Liver (tissue), 9 donors: ENCODE data around the gene SLC66A2. TPM values are rescaled to one million over a fixed set of nuclear protein-coding genes. Genes with fewer than 3 reads are reported as not detected.

Experiments used
- DNase-seq: peaks from one replicate; pipeline ENCODE4 v3.0.0-alpha.2; 2017; ENCODE audit warnings: low spot score
- H3K27ac ChIP-seq, 2 donors: one replicate each; pipeline ENCODE4 v1.7.0; 2013; ENCODE audit warnings: inconsistent platforms in 2 of 2, low read length in 2 of 2, control low read depth in 1 of 2, low read depth in 1 of 2, mild to moderate bottlenecking in 1 of 2
- H3K27me3 ChIP-seq, 4 donors: one replicate each; pipeline versions ENCODE4 v1.6.1 to v1.7.0; 2013; ENCODE audit warnings: low read length in 3 of 4, inconsistent platforms in 1 of 4, mild to moderate bottlenecking in 1 of 4, moderate library complexity in 1 of 4; ENCODE audit not compliant: control insufficient read depth in 4 of 4, insufficient read depth in 4 of 4
- H3K36me3 ChIP-seq, 4 donors: one replicate each; pipeline versions ENCODE4 v1.6.1 to v1.7.0; 2013; ENCODE audit warnings: low read length in 3 of 4, mild to moderate bottlenecking in 3 of 4, low read depth in 1 of 4, moderate library complexity in 1 of 4; ENCODE audit not compliant: control insufficient read depth in 4 of 4, insufficient read depth in 3 of 4
- H3K4me1 ChIP-seq, 4 donors: one replicate each; pipeline versions ENCODE4 v1.6.1 to v1.7.0; 2013; ENCODE audit warnings: low read length in 3 of 4, mild to moderate bottlenecking in 3 of 4, moderate library complexity in 1 of 4; ENCODE audit not compliant: control insufficient read depth in 4 of 4, insufficient read depth in 4 of 4
- H3K4me3 ChIP-seq, 3 donors: one replicate each; pipeline versions ENCODE4 v1.6.1 to v1.7.0; 2013; ENCODE audit warnings: low read length in 3 of 3, control low read depth in 1 of 3, low read depth in 1 of 3, mild to moderate bottlenecking in 1 of 3
- H3K9ac ChIP-seq, 2 donors: one replicate each; pipeline ENCODE4 v1.7.0; 2013; ENCODE audit warnings: low read length in 2 of 2, mild to moderate bottlenecking in 2 of 2, moderate library complexity in 2 of 2, control low read depth in 1 of 2, low read depth in 1 of 2
- H3K9me3 ChIP-seq, 4 donors: one replicate each; pipeline versions ENCODE4 v1.6.1 to v1.7.0; 2013; ENCODE audit warnings: low read length in 3 of 4; ENCODE audit not compliant: control insufficient read depth in 4 of 4
- CTCF ChIP-seq: fragments of 150-350 bp; IDR thresholded peaks from 2 replicates; pipeline ENCODE4 v1.5.1; 2017; ENCODE audit warnings: improper control_type of control experiment, low read depth, low read length; ENCODE audit not compliant: missing input control
- EGR1 ChIP-seq, 2 donors: IDR thresholded peaks; 2 replicates each; pipeline ENCODE4 v1.6.1; 2016 to 2018; ENCODE audit warnings: antibody characterized with exemption in 2 of 2, low read depth in 2 of 2
- FOXA2 ChIP-seq: IDR thresholded peaks from 2 replicates; pipeline ENCODE4 v1.6.1; 2016; ENCODE audit warnings: antibody characterized with exemption
- GABPA ChIP-seq, 2 donors: IDR thresholded peaks in 1 of 2; conservative IDR thresholded peaks in 1 of 2; 2 replicates each; pipeline ENCODE4 v1.6.1; 2016; ENCODE audit warnings: antibody characterized with exemption in 2 of 2, mild to moderate bottlenecking in 1 of 2, moderate library complexity in 1 of 2
- HNF4A ChIP-seq, 2 donors: conservative IDR thresholded peaks; 2 replicates each; pipeline ENCODE4 v1.6.1; 2016; ENCODE audit warnings: antibody characterized with exemption in 2 of 2, mild to moderate bottlenecking in 2 of 2
- HNF4G ChIP-seq: IDR thresholded peaks from 2 replicates; pipeline ENCODE4 v1.6.1; 2016; ENCODE audit warnings: antibody characterized with exemption
- JUND ChIP-seq, 2 donors: IDR thresholded peaks; 2 replicates each; pipeline ENCODE4 v1.6.1; 2016; ENCODE audit warnings: antibody characterized with exemption in 2 of 2
- NR2F2 ChIP-seq: IDR thresholded peaks from 2 replicates; pipeline ENCODE4 v1.6.1; 2016; ENCODE audit warnings: antibody characterized with exemption
- RAD21 ChIP-seq, 2 donors: IDR thresholded peaks; 2 replicates each; pipeline ENCODE4 v1.6.1; 2016; ENCODE audit warnings: antibody characterized with exemption in 2 of 2, mild to moderate bottlenecking in 2 of 2
- RXRA ChIP-seq, 2 donors: IDR thresholded peaks; 2 replicates each; pipeline ENCODE4 v1.6.1; 2017 to 2018; ENCODE audit warnings: antibody characterized with exemption in 2 of 2, mild to moderate bottlenecking in 1 of 2
- SP1 ChIP-seq: IDR thresholded peaks from 2 replicates; pipeline ENCODE4 v1.6.1; 2018; ENCODE audit warnings: antibody characterized with exemption, mild to moderate bottlenecking
- TAF1 ChIP-seq: conservative IDR thresholded peaks from 2 replicates; pipeline ENCODE4 v1.6.1; 2016; ENCODE audit warnings: antibody characterized with exemption, mild to moderate bottlenecking
- YY1 ChIP-seq: IDR thresholded peaks from 2 replicates; pipeline ENCODE4 v1.6.1; 2016; ENCODE audit warnings: antibody characterized with exemption, mild to moderate bottlenecking
- ZBTB33 ChIP-seq: IDR thresholded peaks from 2 replicates; pipeline ENCODE4 v1.6.1; 2016; ENCODE audit warnings: antibody characterized with exemption
- WGBS: extraction: QIAGEN DNeasy Blood & Tissue Kit; methylation state at CpG from one replicate; pipeline ENCODE4 v1.1.7; 2013; 5-methylcytosine and 5-hydroxymethylcytosine counted together
- polyA plus RNA-seq, 2 donors: library from polyadenylated mRNA; stranded (reverse) in 1 of 2; unstranded in 1 of 2; fragments of 200-250 nt in 1 of 2; fragments of >200 nt in 1 of 2; fragmentation: Nextera tagmentation in 1 of 2; extraction: Ambion mirVana in 1 of 2; gene quantifications; one replicate each; pipeline versions ENCODE4 v1.2.1 to v1.2.3, GENCODE V29; 2013 to 2015
- total RNA-seq, 2 donors: library from RNA; depleted of rRNA; stranded (reverse); fragments of >200 nt; gene quantifications; one replicate each; pipeline ENCODE4 v1.2.3, GENCODE V29; 2014
- donor health status: healthy.
- donor health status: healthy.
- donor health status: healthy.
- donor health status: healthy.
- donor health status: healthy.

Gene SLC66A2
- total and polyA plus RNA-seq, 4 donors: 47.8 to 107 (median 67.9) TPM

GRCh38 chr18:79901665-79902064, 49.8 kb downstream of the SLC66A2 start:
- Histone ChIP-seq H3K4me3 (no peak overlapping the region), H3K27me3 (no peaks in the 10 kb centered on the region), H3K36me3 (peaks cover 7 to 15% (median 11%) of the 10 kb centered on the region in 4 donors), H3K9ac (no peak overlapping the region), H3K9me3 (peaks cover 0 to 19% (median 14%) of the 10 kb centered on the region in 4 donors), H3K27ac (no peak overlapping the region), H3K4me1 (peaks cover 0 to 4% (median 0%) of the 10 kb centered on the region in 4 donors)
- DNase-seq: no peak
- no peak for TF ChIP-seq HNF4G
- 95% methylated on average over 13 of the region's 13 CpGs for WGBS

- peak; percentile 34 for DNase-seq
- peaks cover 3 to 22% (median 16%) of the 10 kb centered on the region in 4 donors for H3K9me3 ChIP-seq
Observed at GRCh38 chr18:79900610-79901570, 50.6 kb downstream of the SLC66A2 start.

GRCh38 chr18:79899609-79900445, 51.6 kb downstream of the SLC66A2 start:
- Histone ChIP-seq H3K36me3 (peaks cover 4 to 12% (median 9%) of the 10 kb centered on the region in 4 donors), H3K9me3 (peaks cover 7 to 25% (median 20%) of the 10 kb centered on the region in 4 donors), H3K27me3 (no peaks in the 10 kb centered on the region), H3K27ac (no peak overlapping the region), H3K4me1 (no peaks in the 10 kb centered on the region), H3K9ac (no peak overlapping the region), H3K4me3 (no peak overlapping the region)
- DNase-seq: no peak
- 87% methylated on average over 53 of the region's 53 CpGs for WGBS
- no peak for TF ChIP-seq TAF1
- TF ChIP-seq HNF4G: no peak
- TF ChIP-seq RXRA (IDR thresholded peaks at IDR 0.05): no peak
- TF ChIP-seq YY1: no peak
- TF ChIP-seq HNF4A (conservative IDR thresholded peaks at IDR 0.05): no peak
- no peak for TF ChIP-seq EGR1 (IDR thresholded peaks at IDR 0.05; ENCODE audit: low read depth in 2 of 2)
- no peak for TF ChIP-seq GABPA (IDR thresholded peaks at IDR 0.05 in 1 of 2, conservative IDR thresholded peaks at IDR 0.05 in 1 of 2)
- no peak for TF ChIP-seq ZBTB33
- TF ChIP-seq FOXA2: no peak
- TF ChIP-seq CTCF: no peak

More at GRCh38 chr18:79900610-79901570, 50.6 kb downstream of the SLC66A2 start:
- Histone ChIP-seq H3K4me3 (no peak overlapping the region), H3K4me1 (peaks cover 0 to 3% (median 0%) of the 10 kb centered on the region in 4 donors), H3K27ac (no peak overlapping the region), H3K27me3 (no peaks in the 10 kb centered on the region), H3K9ac (no peak overlapping the region), H3K36me3 (peaks cover 7 to 15% (median 9%) of the 10 kb centered on the region in 4 donors)
- WGBS: 92% methylated on average over 28 of the region's 28 CpGs
- TF ChIP-seq RAD21 (IDR thresholded peaks at IDR 0.05): no peak
- TF ChIP-seq SP1: no peak
- TF ChIP-seq NR2F2: peak; percentile 81
- no peak for TF ChIP-seq JUND (IDR thresholded peaks at IDR 0.05)
